ENCODE results near the gene DDX4.
A peak's percentile ranks its signal among the peaks of the same experiment; 100 is the strongest.

DDX4 gene

DNA sequence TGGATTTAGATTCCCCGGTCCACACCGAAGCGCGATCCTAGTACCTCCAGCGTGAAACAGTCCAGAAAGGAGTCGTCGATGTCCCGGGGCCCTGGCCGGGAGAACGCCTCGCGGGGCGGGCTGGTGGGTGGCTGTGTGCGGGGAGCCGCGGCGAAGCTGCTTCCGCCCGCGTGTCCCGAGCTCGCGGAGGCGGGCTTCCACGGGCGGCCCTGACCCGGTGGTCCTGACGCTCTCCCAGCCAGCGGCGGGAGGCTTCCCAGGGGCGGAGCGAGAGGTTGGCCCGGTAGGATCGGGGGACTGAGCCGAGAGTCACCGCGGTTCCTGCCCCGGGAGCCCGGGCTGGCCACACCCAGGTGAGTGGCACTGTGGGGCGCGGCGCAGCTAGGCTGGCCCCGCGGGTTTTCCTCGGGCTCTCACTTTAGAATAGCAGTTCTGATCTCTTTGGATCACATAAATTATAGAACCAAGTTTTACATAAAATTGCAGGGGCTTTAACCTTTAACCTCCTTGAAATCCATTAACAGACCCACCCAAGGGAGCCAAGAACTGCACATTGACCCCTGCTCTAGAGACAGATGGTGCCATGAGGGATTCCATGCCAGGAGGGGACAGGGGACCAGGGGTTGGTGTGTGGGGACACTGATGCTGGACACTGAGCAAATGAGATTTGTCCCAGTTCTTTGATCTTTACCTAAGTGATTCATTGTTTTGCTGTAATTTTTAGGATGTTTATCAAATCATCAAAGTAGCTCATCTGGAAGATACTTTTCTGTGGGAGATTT, 84.1 kb downstream of the DDX4 start:
- DNase-seq (ENCODE audit: low read depth, low spot score), result peak; percentile 29

DNA sequence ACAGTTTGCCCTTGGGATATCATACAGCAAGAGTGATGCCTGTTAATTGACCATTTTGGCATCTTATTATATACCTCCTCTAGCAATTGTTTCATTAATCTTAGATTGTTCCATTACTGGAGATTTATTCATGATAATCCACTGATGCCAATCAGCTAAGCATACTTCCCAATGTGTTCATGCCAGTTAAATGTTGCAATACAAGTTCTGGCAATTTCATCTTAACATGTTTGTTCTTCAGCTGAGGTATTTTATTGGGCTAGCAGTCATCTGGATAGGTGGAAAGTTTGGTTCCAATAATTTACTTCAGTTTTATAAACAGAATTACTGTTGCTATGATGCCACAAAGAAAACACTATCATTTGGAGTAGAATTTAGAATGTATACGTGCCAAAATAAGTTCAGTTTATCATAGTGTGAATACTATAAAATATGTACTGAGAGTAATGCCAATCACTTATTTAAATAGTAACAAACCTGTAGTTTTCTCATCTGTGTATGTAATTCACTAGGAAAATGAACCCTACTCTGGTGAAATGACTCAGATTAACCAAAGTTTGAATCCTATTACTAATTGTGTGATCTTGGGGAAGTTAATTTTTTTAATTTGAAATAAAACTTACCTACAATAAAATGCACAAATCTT, 85.4 kb downstream of the DDX4 start:
- DNase-seq (ENCODE audit: low read depth, low spot score), result no peak

DNA sequence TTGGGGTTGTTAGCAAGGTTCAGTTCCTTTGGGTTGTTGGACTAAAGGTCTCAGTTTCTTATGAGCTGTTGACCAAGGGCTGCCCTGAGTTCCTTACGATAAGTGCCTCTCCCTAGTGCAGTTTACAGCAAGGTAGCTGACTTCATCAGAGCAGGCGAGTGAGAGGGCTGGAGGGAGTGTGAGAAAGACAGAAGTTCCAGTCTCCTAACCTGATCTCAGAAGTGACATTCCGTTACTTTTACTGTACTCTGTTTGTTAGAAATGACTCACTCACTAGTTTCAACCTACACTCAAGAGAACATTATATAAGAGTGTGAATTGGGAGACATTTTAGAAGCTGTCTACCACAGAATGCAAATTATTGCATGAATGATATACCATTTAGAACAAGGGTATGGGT, 92.1 kb downstream of the DDX4 start:
- DNase-seq (ENCODE audit: low read depth, low spot score), result peak; percentile 1

DNA sequence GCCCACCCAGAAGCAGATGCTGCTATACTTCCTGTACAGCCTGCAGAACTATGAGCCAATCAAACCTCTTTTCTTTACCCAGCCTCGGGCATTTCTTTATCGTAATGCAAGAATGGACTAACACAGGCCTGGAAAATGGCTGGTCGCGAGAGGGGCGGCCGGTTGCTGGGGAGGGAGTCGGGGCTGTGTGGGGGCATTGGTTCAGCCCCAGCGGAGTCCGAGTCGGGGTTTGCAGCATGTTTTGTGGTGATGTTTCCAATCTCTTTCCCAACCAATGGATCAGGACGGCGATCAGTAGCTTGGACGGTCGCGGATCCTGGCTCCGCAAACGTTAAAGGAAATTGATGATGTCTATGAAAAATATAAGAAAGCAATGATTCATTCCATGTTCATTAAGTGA, 94.6 kb downstream of the DDX4 start:
- DNase-seq (ENCODE audit: low read depth, low spot score), result no peak

DNA sequence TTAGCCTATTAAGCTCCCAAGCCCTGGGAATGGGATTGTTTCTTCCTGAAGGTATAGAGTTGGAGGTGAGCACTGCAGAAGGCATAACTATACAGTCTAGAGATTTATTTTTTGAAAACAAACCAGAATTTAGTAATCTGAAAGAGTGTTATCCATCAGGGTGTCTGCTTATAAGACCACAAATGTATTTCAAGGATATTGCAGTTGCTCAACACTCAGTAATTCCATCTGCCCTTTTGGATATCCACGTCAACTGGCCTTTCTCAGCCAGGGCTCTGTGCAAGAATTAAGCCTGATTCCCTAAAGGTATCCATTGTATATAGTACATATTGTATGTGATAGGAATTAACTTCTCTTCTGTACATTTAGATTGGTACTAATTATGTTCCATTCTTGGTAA, 98.3 kb downstream of the DDX4 start:
- DNase-seq (ENCODE audit: low read depth, low spot score), result no peak

DNA sequence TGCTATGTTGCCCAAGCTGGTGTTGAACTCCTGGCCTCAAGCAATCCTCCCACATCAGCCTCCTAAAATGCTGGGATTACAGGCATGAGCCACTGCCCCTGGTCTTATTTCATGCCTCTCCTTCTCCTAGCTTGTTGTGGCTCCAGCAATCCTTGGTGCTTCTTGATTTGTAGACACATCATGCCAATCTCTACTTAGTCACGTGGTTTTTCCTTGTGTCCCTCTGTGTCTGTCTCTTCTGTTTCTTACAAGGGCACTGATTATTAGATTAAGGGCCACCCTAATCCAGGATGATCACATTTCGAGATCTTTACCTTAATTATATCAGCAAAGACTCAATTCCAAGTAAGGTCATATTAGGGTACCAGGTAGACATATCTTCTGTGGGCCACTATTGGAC, 104.1 kb downstream of the DDX4 start:
- DNase-seq (ENCODE audit: low read depth, low spot score), result no peak

DNA sequence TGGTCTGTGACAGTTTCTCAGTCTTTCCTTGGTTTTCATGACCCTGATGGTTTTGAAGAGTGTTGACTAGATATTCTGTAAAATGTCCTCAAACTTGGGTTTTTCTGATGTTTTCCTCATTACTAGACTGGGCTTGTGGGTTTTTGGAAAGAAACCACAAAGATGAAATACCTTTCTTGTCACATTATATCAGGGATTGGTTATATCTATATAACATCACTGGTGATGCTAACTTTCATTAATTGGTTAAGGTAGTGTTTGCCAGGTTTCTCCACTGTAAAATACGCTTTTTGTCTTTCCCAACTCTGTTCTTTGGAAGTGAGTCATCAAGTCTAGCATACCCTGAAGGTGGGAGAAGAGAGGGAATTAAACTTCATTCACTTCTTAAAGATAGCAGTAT, 110.0 kb downstream of the DDX4 start:
- peak; percentile 45 for DNase-seq (ENCODE audit: low read depth, low spot score)

DNA sequence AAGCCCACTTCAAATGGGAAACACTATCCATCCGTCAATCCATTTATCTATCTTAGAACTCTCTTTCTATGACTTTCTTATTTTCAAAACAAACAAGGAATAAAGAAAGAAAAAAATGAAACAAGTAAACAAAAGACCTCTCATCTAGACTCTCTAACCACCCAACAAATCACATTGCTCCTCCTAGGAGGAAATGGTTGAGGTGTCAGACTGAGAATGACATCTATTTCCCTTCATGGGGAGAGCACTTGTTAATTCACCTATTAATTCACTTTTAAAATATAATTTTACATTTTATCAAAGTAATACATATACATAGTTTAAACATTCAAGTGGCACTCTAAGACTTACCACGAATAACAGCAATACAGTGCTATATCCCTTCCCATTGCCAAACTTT, 110.9 kb downstream of the DDX4 start:
- DNase-seq (ENCODE audit: low read depth, low spot score), result no peak

DNA sequence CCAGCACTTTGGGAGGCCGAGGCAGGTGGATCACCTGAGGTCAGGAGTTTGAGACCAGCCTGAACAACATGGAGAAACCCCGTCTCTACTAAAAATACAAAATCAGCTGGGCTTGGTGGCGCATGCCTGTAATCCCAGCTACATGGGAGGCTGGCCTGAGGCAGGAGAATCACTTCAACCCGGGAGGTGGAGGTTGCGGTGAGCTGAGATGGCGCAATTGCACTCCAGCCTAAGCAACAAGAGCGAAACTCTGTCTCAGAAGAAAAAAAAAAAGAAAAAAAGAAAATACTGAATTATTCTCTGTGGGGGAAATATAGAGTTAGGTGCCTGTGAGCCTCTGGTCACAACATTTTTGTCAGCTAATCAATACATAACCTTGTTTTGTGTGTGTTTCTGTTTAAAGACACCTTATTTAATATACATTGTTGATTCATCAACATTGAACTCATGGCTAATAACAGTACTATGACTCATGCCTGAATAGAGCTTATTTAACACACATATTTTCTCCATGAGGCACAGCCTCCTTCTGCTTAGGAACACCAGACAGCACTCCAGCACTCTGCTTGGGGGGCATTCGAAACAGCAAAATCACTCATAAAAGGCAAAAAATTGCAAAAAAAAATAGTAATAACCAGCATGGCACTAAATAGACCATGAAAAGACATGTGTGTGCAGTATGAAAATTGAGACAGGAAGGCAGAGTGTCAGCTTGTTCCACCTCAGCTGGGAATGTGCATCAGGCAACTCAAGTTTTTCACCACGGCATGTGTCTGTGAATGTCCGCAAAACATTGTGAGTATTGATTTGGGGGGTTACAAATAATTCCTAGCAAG, 113.2 kb downstream of the DDX4 start, which contains the start of gene IL31RA:
Gene IL31RA (plus strand): TSS at position 519 of the 836 bp plus-strand sequence. CDS start 214 bp downstream, at position 733.
- peak; percentile 80 for DNase-seq (ENCODE audit: low read depth, low spot score)

DNA sequence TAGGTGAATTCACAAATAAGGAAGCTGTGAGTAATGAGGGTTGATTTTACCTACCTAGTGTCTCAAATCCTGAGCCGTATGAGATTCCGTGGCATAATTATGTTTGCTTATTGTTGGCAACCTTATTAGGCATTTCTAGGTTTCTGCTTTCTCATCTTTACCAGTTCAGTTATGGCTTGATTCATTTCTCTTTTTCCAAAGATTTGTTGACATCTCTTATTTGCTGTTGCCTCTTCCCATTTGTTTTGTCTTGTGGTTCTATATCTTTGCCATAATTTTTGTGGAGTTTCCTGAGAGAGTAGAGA, 113.8 kb downstream of the DDX4 start:
- no peak for DNase-seq (ENCODE audit: low read depth, low spot score)

DNA sequence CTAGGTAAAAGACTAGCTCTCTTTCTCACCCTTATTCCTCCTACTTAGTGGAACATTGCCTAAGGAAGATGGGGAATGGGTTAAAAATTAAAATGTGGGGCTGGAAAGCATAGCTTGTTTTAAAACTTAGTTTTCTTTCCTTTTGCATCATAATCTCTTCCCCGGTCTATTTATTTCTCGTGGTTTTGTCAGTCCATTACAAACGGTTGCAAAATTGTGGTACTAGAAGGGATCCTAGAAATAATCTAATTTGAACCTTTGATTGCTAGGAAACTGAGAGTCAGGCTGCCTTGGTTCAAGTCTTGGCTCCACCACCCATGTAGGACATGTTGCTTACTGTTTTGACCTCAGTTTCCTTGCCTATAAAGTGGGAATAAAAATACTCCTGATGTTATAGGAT, 114.6 kb downstream of the DDX4 start:
- DNase-seq (ENCODE audit: low read depth, low spot score), result no peak

DNA sequence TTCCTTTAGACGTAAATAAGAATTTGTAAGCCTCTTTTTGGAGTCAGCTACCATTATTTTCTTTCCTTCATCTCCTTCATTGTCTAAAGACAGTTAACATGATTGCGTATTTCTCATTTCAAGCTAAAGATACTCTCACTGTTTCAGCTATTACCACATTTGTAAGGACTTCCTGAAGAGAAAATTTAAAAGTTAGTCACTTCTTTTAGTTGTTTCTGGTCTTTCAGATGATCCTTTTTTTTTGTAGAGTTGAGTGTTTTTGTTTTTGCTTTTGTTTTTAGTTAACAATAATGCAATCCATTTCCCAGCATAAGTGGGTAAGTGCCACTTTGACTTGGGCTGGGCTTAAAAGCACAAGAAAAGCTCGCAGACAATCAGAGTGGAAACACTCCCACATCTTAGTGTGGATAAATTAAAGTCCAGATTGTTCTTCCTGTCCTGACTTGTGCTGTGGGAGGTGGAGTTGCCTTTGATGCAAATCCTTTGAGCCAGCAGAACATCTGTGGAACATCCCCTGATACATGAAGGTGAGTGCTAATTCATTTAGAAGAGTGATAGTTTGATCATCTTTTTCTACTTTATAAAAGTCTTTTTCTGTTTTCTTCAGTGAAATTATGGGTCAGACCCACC, 115.3 kb downstream of the DDX4 start:
- no peak for DNase-seq (ENCODE audit: low read depth, low spot score)

DNA sequence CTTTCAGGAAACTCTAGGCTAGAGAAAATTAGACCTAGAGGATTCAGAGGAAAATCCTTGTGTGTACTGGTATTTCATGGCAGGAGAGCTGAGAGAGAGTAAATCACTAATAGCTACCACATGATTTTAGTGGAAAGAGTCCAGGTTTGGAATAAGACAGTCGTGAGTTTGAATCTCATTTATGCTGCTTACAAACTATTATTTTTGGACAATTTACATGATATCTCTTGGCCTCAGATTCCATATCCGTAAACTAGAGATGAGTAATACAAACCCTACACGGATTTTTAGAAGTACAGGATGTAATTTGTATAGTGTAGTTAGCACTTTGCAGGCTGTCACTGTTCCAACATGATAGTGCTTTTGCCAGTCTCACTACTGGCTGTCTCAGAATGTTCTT, 116.0 kb downstream of the DDX4 start:
- peak; percentile 17 for DNase-seq (ENCODE audit: low read depth, low spot score)

DNA sequence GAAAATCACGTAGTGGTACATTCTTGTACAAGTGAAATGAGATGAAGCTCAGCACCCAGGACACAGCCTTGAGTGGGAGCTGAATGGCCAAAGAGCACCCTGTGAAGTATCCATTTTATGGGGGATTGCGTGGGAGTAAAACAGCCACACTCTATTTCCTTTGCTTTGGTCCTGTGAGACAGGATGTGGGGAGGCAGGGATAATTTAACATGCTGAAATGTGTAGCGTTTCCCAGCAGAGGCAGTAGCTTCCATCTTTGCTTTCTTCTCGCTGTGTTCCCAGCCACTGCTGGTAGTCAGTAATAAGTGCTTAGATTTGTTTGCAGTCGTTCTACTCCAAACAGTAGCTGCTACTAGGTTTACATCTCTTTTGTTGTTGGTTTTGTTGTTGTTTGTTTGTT, 117.6 kb downstream of the DDX4 start:
- DNase-seq (ENCODE audit: low read depth, low spot score), result no peak

DNA sequence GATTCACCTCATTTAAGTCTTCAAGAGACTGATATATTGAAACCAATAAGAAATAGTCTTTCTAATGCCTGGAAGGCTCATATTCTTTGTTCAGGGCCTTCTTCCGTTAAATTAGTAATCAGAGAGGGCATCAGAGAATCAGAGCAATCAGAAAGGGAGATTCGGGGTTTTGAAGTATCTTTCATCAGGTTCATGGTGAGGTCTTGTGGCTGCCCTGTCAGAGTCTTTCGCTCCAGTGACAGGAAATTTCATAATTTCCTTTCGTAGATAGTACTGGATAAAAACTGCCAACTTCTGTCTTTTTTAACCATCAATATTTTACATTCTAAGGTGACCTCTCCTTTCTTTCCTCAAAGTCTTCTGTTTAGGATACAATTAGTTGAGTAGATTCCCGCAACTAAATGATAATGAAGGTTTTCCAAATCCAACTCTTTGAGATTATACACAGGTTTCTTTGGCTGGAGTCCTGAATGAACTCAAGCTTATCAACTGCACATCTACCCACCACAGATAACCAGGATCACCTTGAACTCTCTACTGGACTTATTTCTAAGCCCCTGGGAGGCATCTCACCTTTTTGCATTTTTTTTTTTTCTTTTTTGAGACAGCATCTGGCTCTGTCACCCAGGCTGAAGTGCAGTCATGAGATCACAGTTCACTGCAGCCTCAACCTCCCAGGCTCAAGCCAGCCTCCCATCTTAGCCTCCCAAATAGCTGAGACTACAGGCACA, 118.8 kb downstream of the DDX4 start:
- DNase-seq (ENCODE audit: low read depth, low spot score), result no peak

DNA sequence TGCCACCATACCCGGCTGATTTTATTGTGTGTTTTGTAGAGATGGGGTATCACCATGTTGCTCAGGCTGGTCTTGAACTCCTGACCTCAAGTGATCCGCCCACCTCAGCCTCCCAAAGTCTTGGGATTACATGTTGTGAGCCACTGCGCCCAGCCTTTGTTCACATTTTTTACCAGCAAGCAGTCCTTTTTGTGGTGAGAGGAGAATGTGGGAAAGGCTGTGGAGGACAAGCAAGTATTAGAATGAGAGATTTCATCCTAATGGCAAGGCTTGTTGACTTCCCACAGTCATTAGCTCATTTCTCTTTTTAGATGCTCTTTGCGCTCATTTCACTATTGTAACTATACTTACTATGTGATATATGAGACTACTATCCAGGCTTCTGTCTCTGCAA, 119.4 kb downstream of the DDX4 start:
- DNase-seq (ENCODE audit: low read depth, low spot score), result peak; percentile 24

DNA sequence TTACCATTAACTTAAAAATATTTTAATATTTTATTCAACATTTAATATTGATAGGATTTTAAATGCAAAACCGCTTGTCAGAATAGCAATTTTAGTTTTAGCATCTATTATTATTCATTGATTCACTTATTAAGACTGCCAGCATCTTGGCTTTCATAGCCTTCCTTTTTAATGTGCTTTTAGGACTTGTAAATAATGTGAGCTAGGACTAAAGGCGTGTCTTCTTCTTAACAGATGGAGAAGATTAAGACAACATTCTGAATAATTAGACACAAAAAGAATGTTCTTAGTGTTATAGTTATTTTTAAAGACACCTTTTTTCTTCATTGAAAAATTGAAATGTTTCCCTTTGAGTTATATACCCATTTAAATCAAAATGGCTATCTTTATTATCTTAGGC, 120.2 kb downstream of the DDX4 start:
- DNase-seq (ENCODE audit: low read depth, low spot score), result no peak

DNA sequence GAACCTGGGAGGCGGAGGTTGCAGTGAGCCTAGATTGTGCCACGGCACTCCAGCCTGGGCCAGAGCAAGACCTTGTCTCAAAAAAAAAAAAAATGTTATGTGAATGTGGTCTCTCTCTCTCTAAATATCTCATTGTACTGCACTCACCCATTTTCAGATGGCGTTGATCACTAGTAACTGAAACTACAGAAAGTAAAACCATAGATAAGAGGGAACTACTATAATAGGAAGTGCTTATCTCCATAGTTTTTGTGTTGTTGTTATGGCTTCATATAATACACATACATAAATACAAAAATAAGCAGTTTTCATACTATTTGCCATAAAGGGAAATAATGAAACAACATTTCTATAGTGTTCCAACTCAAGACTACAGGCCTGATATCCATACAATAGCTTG, 122.4 kb downstream of the DDX4 start:
- no peak for DNase-seq (ENCODE audit: low read depth, low spot score)

DNA sequence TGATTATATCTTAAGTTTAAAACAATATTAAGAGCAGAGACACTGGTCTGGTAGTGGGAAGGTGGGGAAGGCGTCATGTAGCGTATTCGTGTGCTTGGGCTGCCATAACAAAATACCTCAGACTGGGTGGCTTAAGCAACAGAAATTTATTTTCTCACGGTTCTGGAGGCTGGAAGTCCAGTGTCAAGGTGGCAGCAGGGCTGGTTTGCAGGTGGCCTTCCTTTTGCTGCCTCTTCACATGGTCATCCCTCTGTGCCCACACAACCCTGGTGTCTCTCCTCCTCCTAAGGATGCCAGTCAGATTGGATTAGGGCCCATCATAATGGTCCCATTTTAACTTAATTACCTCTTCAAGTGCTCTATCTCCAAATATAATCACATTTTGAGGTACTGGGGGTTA, 122.8 kb downstream of the DDX4 start:
- no peak for DNase-seq (ENCODE audit: low read depth, low spot score)

DNA sequence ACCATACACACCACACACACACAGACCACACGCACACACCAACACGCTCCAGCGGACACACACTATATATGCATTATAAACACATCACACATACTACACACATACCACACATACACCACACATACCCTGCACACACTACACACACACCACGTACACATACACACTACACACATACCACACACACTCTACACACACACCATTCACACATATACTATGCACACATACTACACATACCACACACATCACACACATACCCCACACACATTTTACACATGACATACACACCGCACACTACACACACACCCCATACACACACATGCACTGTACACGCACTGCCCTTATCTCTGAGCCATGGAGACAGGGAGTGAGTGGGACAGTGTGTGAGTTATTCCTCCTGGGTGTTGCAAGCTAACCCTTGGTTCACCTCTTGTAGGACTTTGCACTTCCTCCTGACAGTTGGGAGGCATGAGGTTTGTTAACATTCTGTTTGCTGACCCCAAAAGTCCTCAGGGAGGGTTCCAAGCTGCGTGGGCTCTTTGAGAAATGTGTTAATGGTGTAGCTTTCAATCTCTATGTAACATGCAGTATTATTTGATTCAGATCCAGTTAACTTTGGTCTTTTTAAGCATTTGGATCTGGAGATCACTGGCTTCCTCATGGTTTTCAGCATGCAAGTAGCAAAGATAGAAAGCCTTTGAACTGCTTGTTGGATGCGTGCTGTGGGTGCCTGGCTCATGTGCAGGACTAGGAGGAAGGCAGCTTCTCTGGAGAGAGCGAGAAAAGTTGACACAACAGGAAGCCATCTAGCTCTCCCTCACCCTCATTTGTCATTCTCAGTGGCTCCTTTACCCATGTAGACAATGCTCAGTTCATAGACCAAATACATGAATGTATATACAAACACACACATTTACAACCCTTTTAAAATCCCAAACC, 127.0 kb downstream of the DDX4 start:
- no peak for DNase-seq (ENCODE audit: low read depth, low spot score)

All from astrocyte of the hippocampus (primary cell).